MM.1S (cell line): ENCODE results near the gene PARK7.

Experiments
- DNase-seq: peaks from one replicate; pipeline ENCODE4 v3.0.0-alpha.2; 2015
- H2AFZ ChIP-seq: fragments of 300-600 bp; sonication (generic); 2 replicates; pipeline ENCODE4 v1.6.0; 2016; ENCODE audit warnings: antibody characterized with exemption, low read length
- H3F3A ChIP-seq: fragments of 300-600 bp; sonication (generic); 2 replicates; pipeline ENCODE4 v1.6.1; 2016; ENCODE audit warnings: mild to moderate bottlenecking, antibody characterized with exemption, low read length, moderate library complexity, mixed read lengths; ENCODE audit not compliant: insufficient read depth
- H3K27ac ChIP-seq: fragments of 300-600 bp; sonication (generic); 2 replicates; pipeline ENCODE4 v1.5.1; 2016; ENCODE audit warnings: mild to moderate bottlenecking, low read length
- H3K27me3 ChIP-seq: fragments of 300-600 bp; sonication (generic); replicated peaks from 2 replicates; pipeline ENCODE4 v1.6.0; 2016; ENCODE audit warnings: low read length; ENCODE audit not compliant: insufficient read depth
- H3K36me3 ChIP-seq: fragments of 300-600 bp; sonication (generic); replicated peaks from 2 replicates; pipeline ENCODE4 v1.6.1; 2016; ENCODE audit warnings: mild to moderate bottlenecking, low read length, mixed read lengths; ENCODE audit not compliant: insufficient read depth
- H3K4me1 ChIP-seq: fragments of 300-600 bp; sonication (generic); 2 replicates; pipeline ENCODE4 v1.6.1; 2016; ENCODE audit warnings: low read length, mixed read lengths
- H3K4me2 ChIP-seq: fragments of 300-600 bp; sonication (generic); 2 replicates; pipeline ENCODE4 v1.6.0; 2016; ENCODE audit warnings: low read depth, low read length
- H3K4me3 ChIP-seq: fragments of 300-600 bp; sonication (generic); 2 replicates; pipeline ENCODE4 v1.5.1; 2016; ENCODE audit warnings: low read length, mixed read lengths
- H3K79me2 ChIP-seq: fragments of 300-600 bp; sonication (generic); 2 replicates; pipeline ENCODE4 v1.6.1; 2016; ENCODE audit warnings: mixed run types, low read length, mixed read lengths
- H3K9ac ChIP-seq: fragments of 300-600 bp; sonication (generic); 2 replicates; pipeline ENCODE4 v1.6.1; 2016; ENCODE audit warnings: low read length, mixed read lengths
- H3K9me2 ChIP-seq: fragments of 300-600 bp; sonication (generic); replicated peaks from 2 replicates; pipeline ENCODE4 v1.6.1; 2016; ENCODE audit warnings: mild to moderate bottlenecking, low read length, mixed read lengths; ENCODE audit not compliant: insufficient read depth
- H3K9me3 ChIP-seq: fragments of 300-600 bp; sonication (generic); replicated peaks from 2 replicates; pipeline ENCODE4 v1.6.1; 2016; ENCODE audit warnings: mild to moderate bottlenecking, low read length, mixed read lengths; ENCODE audit not compliant: insufficient read depth
- H4K20me1 ChIP-seq: fragments of 300-600 bp; sonication (generic); 2 replicates; pipeline ENCODE4 v1.6.1; 2016; ENCODE audit warnings: mild to moderate bottlenecking, low read length, moderate library complexity, mixed read lengths; ENCODE audit not compliant: insufficient read depth
- EZH2 ChIP-seq: fragments of 300-600 bp; sonication (generic); optimal IDR thresholded peaks from 2 replicates; pipeline ENCODE3; 2017; ENCODE audit warnings: low read depth, mild to moderate bottlenecking, antibody characterized with exemption, low read length, mixed read lengths
- EZH2phosphoT487 ChIP-seq: fragments of 300-600 bp; sonication (generic); IDR thresholded peaks from 2 replicates; pipeline ENCODE4 v1.6.1; 2018; ENCODE audit warnings: antibody characterized with exemption, low read length
- TF ChIP-seq, protein P1 (sequence below): fragments of 300-600 bp; sonication (generic); IDR thresholded peaks from 2 replicates; pipeline ENCODE4 v1.5.1; 2016; ENCODE audit warnings: antibody characterized with exemption, low read length, mixed read lengths

The PARK7 gene

DNA sequence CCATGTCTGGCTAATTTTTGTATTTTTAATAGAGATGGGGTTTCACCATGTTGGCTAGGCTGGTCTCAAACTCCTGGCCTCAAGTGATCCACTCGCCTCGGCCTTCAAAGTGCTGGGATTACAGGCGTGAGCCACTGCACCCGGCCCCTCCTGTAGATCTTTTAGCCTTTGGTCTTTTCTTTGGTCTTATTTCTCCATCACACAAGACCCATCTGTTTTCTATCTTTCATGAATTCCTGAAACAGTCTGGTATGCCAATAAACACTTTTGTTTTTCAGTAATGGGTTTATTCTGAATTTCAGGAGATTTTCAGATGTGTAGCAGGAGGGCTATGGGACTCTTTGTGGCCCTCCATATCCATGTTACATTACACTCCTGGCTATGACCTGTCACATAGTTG lies 41.4 kb downstream of the PARK7 start:
- H4K20me1 ChIP-seq, result no peaks in the 10 kb centered on the region
- H2AFZ ChIP-seq, result no peak overlapping the region
- no peaks in the 10 kb centered on the region for H3K9me3 ChIP-seq
- H3K27me3 ChIP-seq, result no peaks in the 10 kb centered on the region
- H3K9me2 ChIP-seq, result no peaks in the 10 kb centered on the region
- H3K4me3 ChIP-seq, result no peak overlapping the region
- no peaks in the 10 kb centered on the region for H3F3A ChIP-seq
- no peak overlapping the region for H3K27ac ChIP-seq
- TF ChIP-seq EZH2, result no peak
- TF ChIP-seq, protein P1, sequence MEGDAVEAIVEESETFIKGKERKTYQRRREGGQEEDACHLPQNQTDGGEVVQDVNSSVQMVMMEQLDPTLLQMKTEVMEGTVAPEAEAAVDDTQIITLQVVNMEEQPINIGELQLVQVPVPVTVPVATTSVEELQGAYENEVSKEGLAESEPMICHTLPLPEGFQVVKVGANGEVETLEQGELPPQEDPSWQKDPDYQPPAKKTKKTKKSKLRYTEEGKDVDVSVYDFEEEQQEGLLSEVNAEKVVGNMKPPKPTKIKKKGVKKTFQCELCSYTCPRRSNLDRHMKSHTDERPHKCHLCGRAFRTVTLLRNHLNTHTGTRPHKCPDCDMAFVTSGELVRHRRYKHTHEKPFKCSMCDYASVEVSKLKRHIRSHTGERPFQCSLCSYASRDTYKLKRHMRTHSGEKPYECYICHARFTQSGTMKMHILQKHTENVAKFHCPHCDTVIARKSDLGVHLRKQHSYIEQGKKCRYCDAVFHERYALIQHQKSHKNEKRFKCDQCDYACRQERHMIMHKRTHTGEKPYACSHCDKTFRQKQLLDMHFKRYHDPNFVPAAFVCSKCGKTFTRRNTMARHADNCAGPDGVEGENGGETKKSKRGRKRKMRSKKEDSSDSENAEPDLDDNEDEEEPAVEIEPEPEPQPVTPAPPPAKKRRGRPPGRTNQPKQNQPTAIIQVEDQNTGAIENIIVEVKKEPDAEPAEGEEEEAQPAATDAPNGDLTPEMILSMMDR, result no peak
- no peak for TF ChIP-seq EZH2phosphoT487
- H3K9ac ChIP-seq, result no peak overlapping the region
- no peak overlapping the region for H3K4me2 ChIP-seq
- no peak for DNase-seq
- no peaks in the 10 kb centered on the region for H3K36me3 ChIP-seq
- no peaks in the 10 kb centered on the region for H3K79me2 ChIP-seq
- H3K4me1 ChIP-seq, result no peaks in the 10 kb centered on the region

DNA sequence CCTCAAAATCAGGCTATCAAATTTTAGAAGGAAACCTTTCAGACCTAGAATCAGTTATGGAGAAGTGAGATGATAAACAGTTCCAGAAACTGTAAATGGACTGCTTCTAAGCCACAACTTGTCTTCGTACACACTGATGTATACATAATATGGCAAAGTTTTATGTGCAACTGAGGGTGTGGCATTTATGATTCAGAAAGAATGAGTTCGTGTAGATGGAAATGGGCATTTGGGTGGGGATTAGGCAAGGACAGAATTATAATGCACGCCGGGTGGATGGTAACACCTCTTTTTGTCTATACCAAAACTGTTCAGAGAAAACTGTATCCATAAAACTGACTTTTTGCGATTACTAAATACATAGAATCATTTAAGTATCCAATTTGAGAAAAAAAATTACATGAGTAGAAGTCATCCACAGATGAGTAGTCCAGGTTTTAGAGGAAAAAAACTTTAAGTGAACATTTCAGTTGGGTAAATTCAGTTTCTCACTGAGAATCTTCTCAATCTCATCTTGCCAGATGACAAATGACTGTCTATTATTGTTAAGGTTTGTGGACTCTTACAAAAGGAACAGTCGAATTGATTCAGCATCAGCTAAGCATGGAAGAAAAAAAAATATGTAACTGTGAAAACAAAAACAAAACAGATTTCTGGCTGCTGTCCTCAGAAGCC lies 42.1 kb downstream of the PARK7 start:
- DNase-seq, result no peak
- Histone ChIP-seq H3K79me2 (no peaks in the 10 kb centered on the region), H3K4me1 (no peaks in the 10 kb centered on the region), H3K9ac (no peak overlapping the region), H3K4me2 (no peak overlapping the region), H3K9me3 (no peaks in the 10 kb centered on the region), H3K9me2 (no peaks in the 10 kb centered on the region), H4K20me1 (no peaks in the 10 kb centered on the region), H3K27me3 (no peaks in the 10 kb centered on the region), H3K36me3 (no peaks in the 10 kb centered on the region), H3K4me3 (no peak overlapping the region), H3K27ac (no peak overlapping the region), H3F3A (no peaks in the 10 kb centered on the region), H2AFZ (no peak overlapping the region)
- TF ChIP-seq EZH2 (no peak), EZH2phosphoT487 (no peak)
- TF ChIP-seq, protein P1, result no peak

DNA sequence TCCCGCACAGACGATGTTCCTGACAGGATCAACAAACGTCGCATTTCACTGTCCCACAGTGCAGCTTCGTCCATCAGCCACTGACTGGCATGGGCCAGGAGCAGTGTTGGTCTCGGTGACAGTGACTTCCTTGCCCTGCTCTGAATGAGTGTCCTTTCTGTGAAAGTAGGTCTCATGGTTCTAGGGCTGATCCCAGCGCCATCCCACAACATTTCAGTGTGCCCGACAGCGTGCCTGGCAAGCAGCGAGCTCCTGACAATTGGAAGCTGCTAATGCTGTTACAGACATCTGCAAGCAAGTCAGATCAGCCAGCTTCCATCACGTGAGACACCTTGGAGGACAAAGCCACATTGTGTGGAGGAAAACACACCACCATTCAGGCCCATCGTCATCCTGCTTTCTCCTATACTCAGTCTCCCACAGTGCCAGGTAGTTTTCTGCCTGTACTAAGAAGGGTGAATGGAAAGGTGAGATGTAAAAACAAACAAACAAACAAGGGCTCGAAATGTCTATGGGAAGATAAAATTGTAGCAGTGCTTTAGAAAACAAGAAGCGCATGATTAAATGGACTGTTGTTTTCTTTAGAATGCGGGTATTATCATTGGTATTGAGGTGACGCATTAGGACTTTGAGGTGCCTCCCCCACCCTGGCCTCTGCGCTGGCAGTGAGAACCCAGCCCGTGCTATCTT lies 42.7 kb downstream of the PARK7 start:
- Histone ChIP-seq H3K27ac (no peak overlapping the region), H3K36me3 (no peaks in the 10 kb centered on the region), H3K9me3 (no peaks in the 10 kb centered on the region), H3K4me2 (no peak overlapping the region), H3K9ac (no peak overlapping the region), H3F3A (no peaks in the 10 kb centered on the region), H3K4me1 (no peaks in the 10 kb centered on the region), H3K79me2 (no peaks in the 10 kb centered on the region), H3K4me3 (no peak overlapping the region), H3K9me2 (no peaks in the 10 kb centered on the region), H3K27me3 (no peaks in the 10 kb centered on the region), H4K20me1 (no peaks in the 10 kb centered on the region), H2AFZ (no peak overlapping the region)
- TF ChIP-seq EZH2 (no peak), EZH2phosphoT487 (no peak)
- TF ChIP-seq, protein P1, result no peak
- no peak for DNase-seq
